Fibroblast of skin of abdomen (primary cell): ENCODE measurements around the gene ERMAP.

Source experiments
- DNase-seq: peaks from one replicate; pipeline ENCODE4 v3.0.0-alpha.2; 2013

ERMAP gene

DNA sequence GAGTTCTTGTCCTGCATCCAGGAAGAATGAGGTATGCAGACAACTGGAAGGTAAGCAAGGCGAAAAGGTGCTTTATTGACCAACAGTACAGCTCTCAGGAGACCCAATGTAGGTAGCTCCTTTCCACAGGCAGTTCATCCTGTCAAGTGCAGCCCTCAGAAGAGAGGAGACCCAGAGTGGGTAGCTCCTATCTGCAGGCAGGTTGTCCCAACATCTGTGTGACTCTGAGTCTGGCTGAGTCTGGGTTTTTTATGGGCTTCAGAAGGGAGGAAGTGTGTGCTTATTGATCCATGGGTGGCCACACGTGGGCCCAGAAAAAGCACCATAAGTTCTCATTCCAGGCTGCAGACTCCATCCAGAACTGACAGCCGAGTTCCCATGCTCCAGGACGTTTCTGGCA is 63.5 kb downstream of the ERMAP start:
- no peak for DNase-seq

GRCh38 chr1:42886046-42886739 is 69.3 kb downstream of the ERMAP start:
- DNase-seq, result no peak

- no peak for DNase-seq
These were observed 69.9 kb downstream of the ERMAP start for GRCh38 chr1:42886800-42887199.

GRCh38 chr1:42887366-42887765 is 70.4 kb downstream of the ERMAP start:
- DNase-seq, result no peak

GRCh38 chr1:42888013-42888633 is 71.2 kb downstream of the ERMAP start:
- DNase-seq, result no peak

GRCh38 chr1:42889264-42889663 is 72.3 kb downstream of the ERMAP start:
- no peak for DNase-seq

DNA sequence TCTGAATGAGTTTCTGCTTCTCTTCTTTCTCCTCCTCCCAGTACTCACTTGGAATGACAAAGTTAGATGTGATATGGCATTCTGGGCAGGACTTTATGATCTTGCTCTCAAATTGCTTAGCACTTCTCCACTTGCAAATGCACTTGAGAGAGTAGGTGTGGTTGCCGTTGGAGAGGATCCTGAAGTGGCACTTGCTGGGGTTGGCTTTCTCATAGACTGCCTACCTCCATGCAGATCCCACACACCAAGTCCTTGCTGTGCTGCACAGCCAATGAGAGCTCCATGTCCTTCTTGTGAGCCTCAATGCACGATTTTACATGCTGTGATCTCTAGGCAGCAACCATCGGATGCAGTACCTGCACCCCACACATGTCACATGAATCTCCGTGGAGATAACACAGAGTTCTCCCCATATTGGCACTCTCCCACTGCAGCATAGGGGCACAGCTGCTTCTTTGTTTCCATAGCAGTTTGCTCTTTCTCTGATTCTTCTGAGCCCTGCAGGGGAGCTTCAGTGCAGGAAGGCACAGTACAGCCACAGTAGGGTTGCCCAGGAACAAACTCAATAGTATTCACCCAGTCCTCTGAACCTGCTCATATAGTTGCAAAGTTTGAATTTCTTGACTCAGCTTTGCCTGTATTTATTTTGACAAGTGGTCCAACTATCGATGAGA is 74.7 kb downstream of the ERMAP start:
- DNase-seq, result no peak
